HepG2 (cell line): ENCODE measurements around the gene DRC3. TPM values are rescaled to one million over a fixed set of nuclear protein-coding genes. Genes with fewer than 3 reads are reported as not detected.

Source experiments
- ATAC-seq: fragments of 200-7000 bp; cut with Tn5 transposase; 3 replicates; pipeline ENCODE4 v1.9.1; 2020; ENCODE audit warnings: mild to moderate bottlenecking, moderate library complexity
- BruUV-seq: library from RNA; stranded (reverse); fragments of 400-500 nt; replicated peaks from 2 replicates; lab custom pipeline; 2021; lab: Mats Ljungman, UMichigan
- CTCF ChIA-PET: fragments of 300-600 bp; formaldehyde crosslinking; extraction: SDS; loops from one replicate; lab custom pipeline; 2021; ENCODE audit warnings: low total read pairs, inconsistent platforms, low intra/inter-chr PET ratio; lab: Yijun Ruan, JAX
- POLR2A ChIA-PET: fragments of 350-600 bp; sonication (Branson Sonifier 250); formaldehyde crosslinking; loops from one replicate; lab custom pipeline; 2020; ENCODE audit warnings: antibody characterized with exemption, inconsistent platforms; lab: Yijun Ruan, JAX
- DNase-seq: peaks from one replicate; pipeline ENCODE4 v3.0.0-alpha.2; 2015; ENCODE audit warnings: low spot score
- FAIRE-seq: peaks from 3 replicates; lab custom pipeline; 2011; peaks lifted over from hg19 to GRCh38; lab: Jason Lieb, UNC
- H2AFZ ChIP-seq: one replicate; pipeline ENCODE4 v1.6.1; 2011; ENCODE audit warnings: low read length, inconsistent platforms
- H3K27ac ChIP-seq: fragments of 300-600 bp; 3 replicates; pipeline ENCODE4 v1.8.0; 2011; ENCODE audit warnings: mixed run types, mild to moderate bottlenecking, mixed read lengths, low read length, inconsistent platforms; ENCODE audit not compliant: insufficient read depth; ENCODE audit errors: extremely low read length
- H3K27me3 ChIP-seq, 2 experiments: fragments of 200-600 bp in 1 of 2; 2 replicates in 1 of 2; 3 replicates in 1 of 2; pipeline versions ENCODE4 v1.6.0 to v1.8.0; 2011; ENCODE audit warnings: low read length in 2 of 2, mild to moderate bottlenecking in 2 of 2, moderate library complexity in 2 of 2, inconsistent platforms in 1 of 2; ENCODE audit not compliant: insufficient read depth in 2 of 2, control insufficient read depth in 1 of 2
- H3K36me3 ChIP-seq, 2 experiments: fragments of 200-600 bp in 1 of 2; replicated peaks in 1 of 2; 2 replicates in 1 of 2; 3 replicates in 1 of 2; pipeline versions ENCODE4 v1.5.1 to v1.8.0; 2011; ENCODE audit warnings: low read length in 2 of 2, inconsistent platforms in 1 of 2; ENCODE audit not compliant: insufficient read depth in 2 of 2, control insufficient read depth in 1 of 2
- H3K4me1 ChIP-seq: 2 replicates; pipeline ENCODE4 v1.5.1; 2012; ENCODE audit warnings: low read length, inconsistent platforms; ENCODE audit not compliant: insufficient read depth
- H3K4me2 ChIP-seq: 2 replicates; pipeline ENCODE4 v1.6.0; 2011; ENCODE audit warnings: low read depth, low read length, inconsistent platforms
- H3K4me3 ChIP-seq, 3 experiments: fragments of 200-600 bp in 1 of 3; sonication (generic), shearing (Covaris generic) in 1 of 3; replicated peaks in 1 of 3; 2 replicates each; pipeline ENCODE4 v1.5.1; 2011 to 2016; ENCODE audit warnings: low read length in 3 of 3, inconsistent platforms in 2 of 3, low read depth in 2 of 3, mild to moderate bottlenecking in 2 of 3, control low read depth in 1 of 3, mixed read lengths in 1 of 3; ENCODE audit not compliant: insufficient read depth in 1 of 3
- H3K79me2 ChIP-seq: one replicate; pipeline ENCODE4 v1.6.1; 2011; ENCODE audit warnings: low read length, inconsistent platforms; ENCODE audit not compliant: insufficient read depth
- H3K9ac ChIP-seq: 2 replicates; pipeline ENCODE4 v1.6.0; 2011; ENCODE audit warnings: mild to moderate bottlenecking, low read depth, low read length, inconsistent platforms; ENCODE audit not compliant: insufficient read depth
- H3K9me3 ChIP-seq: 2 replicates; pipeline ENCODE4 v1.5.1; 2012; ENCODE audit warnings: mild to moderate bottlenecking, low read length
- H4K20me1 ChIP-seq: 2 replicates; pipeline ENCODE4 v1.6.0; 2011; ENCODE audit warnings: inconsistent platforms, mild to moderate bottlenecking, low read length, moderate library complexity; ENCODE audit not compliant: insufficient read depth
- ATF6 ChIP-seq: sonication (generic); formaldehyde crosslinking; conservative IDR thresholded peaks from 2 replicates; pipeline ENCODE4 v1.4.0; 2020; ENCODE audit warnings: missing genetic modification reagents
- CENPT ChIP-seq: sonication (generic); formaldehyde crosslinking; IDR thresholded peaks from 2 replicates; pipeline ENCODE4 v1.8.0; 2022; ENCODE audit warnings: low read depth, mild to moderate bottlenecking, moderate library complexity, missing genetic modification reagents
- FOXP4 ChIP-seq: sonication (generic); formaldehyde crosslinking; IDR thresholded peaks from 2 replicates; pipeline ENCODE4 v1.4.0; 2020; ENCODE audit warnings: missing genetic modification reagents
- MXI1 ChIP-seq: IDR thresholded peaks from 3 replicates; pipeline ENCODE4 v1.6.1; 2012; ENCODE audit warnings: low read depth, low read length, inconsistent platforms, borderline replicate concordance
- NR2F1 ChIP-seq, 2 experiments: fragments of 450-650 bp in 1 of 2; formaldehyde crosslinking in 1 of 2; IDR thresholded peaks; 2 replicates each; pipeline versions ENCODE4 v1.5.0 to v1.6.1; 2016 to 2020; ENCODE audit warnings: mild to moderate bottlenecking in 1 of 2, missing compliant biosample characterization in 1 of 2, missing genetic modification reagents in 1 of 2, moderate library complexity in 1 of 2
- TRIM24 ChIP-seq: sonication (generic); formaldehyde crosslinking; IDR thresholded peaks from 2 replicates; pipeline ENCODE4 v1.8.0; 2022; ENCODE audit warnings: mild to moderate bottlenecking, missing genetic modification reagents
- ZNF281 ChIP-seq: sonication (generic); formaldehyde crosslinking; IDR thresholded peaks from 2 replicates; pipeline ENCODE4 v1.4.0; 2020; ENCODE audit warnings: missing genetic modification reagents, borderline replicate concordance
- WGBS: methylation state at CpG from one replicate; pipeline ENCODE4 v1.1.6; 2017; ENCODE audit warnings: low lambda C conversion rate; 5-methylcytosine and 5-hydroxymethylcytosine counted together
- in situ Hi-C: cut with HindIII; loops from 2 replicates; pipeline ENCODE4 v1.10.0; 2017; ENCODE audit warnings: low pct_unique_long_range_greater_than_20kb; ENCODE audit not compliant: extremely low pct_ligation_motif_present
- intact Hi-C: fragments of 100-400 bp; cut with micrococcal nuclease; formaldehyde crosslinking; loops from one replicate; pipeline ENCODE4 v1.10.0; 2022; ENCODE audit not compliant: unreplicated experiment
- polyA plus RNA-seq, 8 experiments: library from polyadenylated mRNA; depleted of rRNA in 3 of 8; stranded (reverse) in 7 of 8; unstranded in 1 of 8; fragments of >200 nt; fragmentation: Illumina TruSeq in 4 of 8; extraction: Trizol in 4 of 8; gene quantifications; 2 replicates each; pipeline versions ENCODE4 v1.2.1 to v1.2.3, GENCODE V29; 2011 to 2016; ENCODE audit warnings: low read depth in 4 of 8, missing spikeins in 1 of 8, mixed read lengths in 1 of 8; ENCODE audit not compliant: insufficient read depth in 1 of 8
- total RNA-seq, 5 experiments: library from RNA; depleted of rRNA; stranded (reverse); fragments of >200 nt; fragmentation: Illumina TruSeq; extraction: Trizol; gene quantifications; 2 replicates each; pipeline ENCODE4 v1.2.3, GENCODE V29; 2016; ENCODE audit warnings: low read depth in 1 of 5

The DRC3 gene
- total and polyA plus RNA-seq, 2 of the 13 experiments (the other 11 are each of a cell fraction or from before 2014, with no cell fraction given) = 0.53 to 0.87 TPM

GRCh38 chr17:18031955-18032354 lies 59.3 kb downstream of the DRC3 start:
- CTCF ChIA-PET = interaction anchor here (2.1 kb wide), 1 partner anchor 141 kb away, joined by 13 read pairs; no protein-coding TSS in a partner anchor
- no peak overlapping the region for H3K4me3 ChIP-seq
- H3K4me2 ChIP-seq = no peak overlapping the region
- no peak overlapping the region for H3K27ac ChIP-seq
- H3K79me2 ChIP-seq = peaks cover 4% of the 10 kb centered on the region
- DNase-seq (no peak), ATAC-seq (no peak), FAIRE-seq (no peak)
- H3K9ac ChIP-seq = no peak overlapping the region
- H3K27me3 ChIP-seq = no peaks in the 10 kb centered on the region
- no peaks in the 10 kb centered on the region; the same call in 1 of the 2 replicates for H4K20me1 ChIP-seq
- no peak overlapping the region for H2AFZ ChIP-seq
- no peak for TF ChIP-seq ZNF281
- no peak for TF ChIP-seq TRIM24 (CRISPR knock-in tag)
- TF ChIP-seq CENPT (CRISPR knock-in tag) = no peak
- TF ChIP-seq ATF6 (CRISPR knock-in tag) = no peak
- TF ChIP-seq FOXP4 = no peak
- no peak for TF ChIP-seq MXI1
- TF ChIP-seq NR2F1 (CRISPR knock-in tag; IDR thresholded peaks at IDR 0.05) = no peak
- BruUV-seq = no TSS peak
- H3K4me1 ChIP-seq = peaks cover 20% of the 10 kb centered on the region
- no peaks in the 10 kb centered on the region for H3K9me3 ChIP-seq
- in situ Hi-C loops (loop anchor here (10.0 kb wide), 1 partner anchor 137 kb away; no protein-coding TSS in a partner anchor), intact Hi-C loops (loop anchor here (2.0 to 5.0 kb wide), 2 partner anchors 111 to 140 kb away; no protein-coding TSS in a partner anchor)
- H3K36me3 ChIP-seq = peaks cover 4 to 11% of the 10 kb centered on the region in 2 experiments; a peak in 2 of 5 replicates
- 95% methylated on average over 2 of the region's 2 CpGs for WGBS
- POLR2A ChIA-PET = no interaction called here
